ENCODE data around the gene SLC5A2.

- no peak for TF ChIP-seq EZH2 (IDR thresholded peaks at IDR 0.05; ENCODE audit: insufficient read depth, poor library complexity, severe bottlenecking)
- TF ChIP-seq EZH2phosphoT487 (IDR thresholded peaks at IDR 0.05; ENCODE audit: insufficient read depth, low read depth): no peak
Measured at GRCh38 chr16:31517800-31518402, 35.0 kb downstream of the SLC5A2 start.

All from GM23248 (cell line).